Activated CD4-positive, alpha-beta T cell treated with anti-CD3 and anti-CD28 coated beads for 4 hours (primary cell): ENCODE data around the gene SOWAHD.
"Not testable (repeated sequence)": the region's sequence is repeated elsewhere in the genome, so short reads cannot be mapped to it uniquely, and the experiment has no call there.

Experiments
- DNase-seq, 2 donors: peaks; one replicate each; pipeline ENCODE4 v3.0.0-alpha.2; 2020

Gene SOWAHD

GRCh38 chrX:119757979-119758730, at the start of gene SOWAHD:
Gene SOWAHD, plus strand, starts transcription at chrX:119758588. Its CDS starts 80 bp downstream, at chrX:119758668.
- peak; percentile 12 to 20 for DNase-seq

GRCh38 chrX:119708936-119709335, 49.5 kb upstream of the SOWAHD start:
- no peak for DNase-seq

- DNase-seq = no peak
Observed at GRCh38 chrX:119709630-119710029, 48.8 kb upstream of the SOWAHD start.

- no peak for DNase-seq
Observed at GRCh38 chrX:119721487-119721886, 36.9 kb upstream of the SOWAHD start.

GRCh38 chrX:119721926-119722325, 36.5 kb upstream of the SOWAHD start:
- DNase-seq = no peak

- DNase-seq = peak in 1 of 2 donors; percentile 3
Observed at GRCh38 chrX:119726900-119727555, 31.4 kb upstream of the SOWAHD start.

GRCh38 chrX:119728487-119728886, 29.9 kb upstream of the SOWAHD start:
- DNase-seq = no peak

GRCh38 chrX:119729408-119730201, 28.8 kb upstream of the SOWAHD start:
- DNase-seq = peak; percentile 53 to 78

GRCh38 chrX:119734897-119735339, 23.5 kb upstream of the SOWAHD start:
- no peak for DNase-seq

GRCh38 chrX:119735467-119735866, 22.9 kb upstream of the SOWAHD start:
- DNase-seq = no peak

GRCh38 chrX:119736206-119736764, 22.1 kb upstream of the SOWAHD start:
- no peak for DNase-seq

- DNase-seq = no peak
Observed at GRCh38 chrX:119738742-119739141, 19.6 kb upstream of the SOWAHD start.

GRCh38 chrX:119745283-119745848, 13.0 kb upstream of the SOWAHD start:
- no peak for DNase-seq

GRCh38 chrX:119750131-119750530, 8.3 kb upstream of the SOWAHD start:
- not testable (repeated sequence) for DNase-seq

GRCh38 chrX:119750751-119751150, 7.6 kb upstream of the SOWAHD start:
- not testable (repeated sequence) for DNase-seq

GRCh38 chrX:119753001-119753400, 5.4 kb upstream of the SOWAHD start:
- no peak for DNase-seq

- DNase-seq = peak; percentile 47 to 62
Observed at GRCh38 chrX:119753639-119754257, 4.6 kb upstream of the SOWAHD start.

- DNase-seq = peak; percentile 20 to 39
Observed at GRCh38 chrX:119755981-119756533, 2.3 kb upstream of the SOWAHD start.

GRCh38 chrX:119756926-119757635, 1.3 kb upstream of the SOWAHD start:
- no peak for DNase-seq

- DNase-seq = no peak
Observed at GRCh38 chrX:119757646-119757978, 776 bp upstream of the SOWAHD start.

- peak; percentile 8 to 18 for DNase-seq
Observed at GRCh38 chrX:119758731-119759247, 401 bp downstream of the SOWAHD start.
